Neural progenitor cell (in vitro differentiated cells): ENCODE measurements around the gene JADE2. TPM values are rescaled to one million over a fixed set of nuclear protein-coding genes. Genes with fewer than 3 reads are reported as not detected.

Experiments used
- DNase-seq: peaks from one replicate; pipeline ENCODE4 v3.0.0-alpha.2; 2016; ENCODE audit warnings: low spot score
- H2AFZ ChIP-seq: fragments of 200-600 bp; sonication (generic); replicated peaks from 2 replicates; pipeline ENCODE4 v1.6.1; 2016; ENCODE audit warnings: antibody characterized with exemption
- H3F3A ChIP-seq: fragments of 200-600 bp; sonication (generic); 2 replicates; pipeline ENCODE4 v1.6.1; 2016; ENCODE audit warnings: antibody characterized with exemption, low read depth
- H3K27ac ChIP-seq: fragments of 200-600 bp; sonication (generic); 2 replicates; pipeline ENCODE4 v1.5.1; 2016; ENCODE audit warnings: mild to moderate bottlenecking
- H3K27me3 ChIP-seq: fragments of 200-600 bp; sonication (generic); 2 replicates; pipeline ENCODE4 v1.6.1; 2016; ENCODE audit warnings: mild to moderate bottlenecking, moderate library complexity
- H3K36me3 ChIP-seq: fragments of 200-600 bp; sonication (generic); 2 replicates; pipeline ENCODE4 v1.5.1; 2016
- H3K4me1 ChIP-seq: fragments of 200-600 bp; sonication (generic); 2 replicates; pipeline ENCODE4 v1.6.1; 2016; ENCODE audit warnings: mixed run types
- H3K4me2 ChIP-seq: fragments of 200-600 bp; sonication (generic); 2 replicates; pipeline ENCODE4 v1.6.1; 2016
- H3K4me3 ChIP-seq: fragments of 200-600 bp; sonication (generic); 2 replicates; pipeline ENCODE4 v1.5.1; 2016
- H3K79me2 ChIP-seq: fragments of 200-600 bp; sonication (generic); 2 replicates; pipeline ENCODE4 v1.6.1; 2016; ENCODE audit warnings: low read depth
- H3K9ac ChIP-seq: fragments of 200-600 bp; sonication (generic); 2 replicates; pipeline ENCODE4 v1.6.1; 2016
- H3K9me3 ChIP-seq: fragments of 200-600 bp; sonication (generic); 2 replicates; pipeline ENCODE4 v1.5.1; 2016; ENCODE audit warnings: low read depth
- H4K20me1 ChIP-seq: fragments of 200-600 bp; sonication (generic); 2 replicates; pipeline ENCODE4 v1.6.1; 2016; ENCODE audit warnings: low read depth
- H3K27ac Mint-ChIP-seq: 3 replicates; pipeline ENCODE4 v1.8.0; 2021; ENCODE audit warnings: mixed read lengths
- H3K27me3 Mint-ChIP-seq: 2 replicates; pipeline ENCODE4 v1.8.0; 2022; ENCODE audit warnings: low read depth, mild to moderate bottlenecking, inconsistent platforms, moderate library complexity, mixed read lengths; ENCODE audit not compliant: insufficient read depth
- H3K36me3 Mint-ChIP-seq: 3 replicates; pipeline ENCODE4 v1.8.0; 2021; ENCODE audit warnings: mixed read lengths
- H3K4me1 Mint-ChIP-seq: 3 replicates; pipeline ENCODE4 v1.8.0; 2021; ENCODE audit warnings: mixed read lengths
- H3K4me3 Mint-ChIP-seq: 3 replicates; pipeline ENCODE4 v1.8.0; 2021; ENCODE audit warnings: mild to moderate bottlenecking, moderate library complexity, mixed read lengths
- H3K9me3 Mint-ChIP-seq: 3 replicates; pipeline ENCODE4 v1.8.0; 2020; ENCODE audit warnings: mixed read lengths
- CTCF ChIP-seq: fragments of 200-600 bp; sonication (generic); IDR thresholded peaks from 2 replicates; pipeline ENCODE4 v1.5.1; 2017; ENCODE audit warnings: antibody characterized with exemption, mild to moderate bottlenecking
- EZH2 ChIP-seq: fragments of 200-600 bp; sonication (generic); IDR thresholded peaks from 2 replicates; pipeline ENCODE4 v1.6.1; 2017; ENCODE audit warnings: antibody characterized with exemption, mild to moderate bottlenecking, moderate library complexity
- EZH2phosphoT487 ChIP-seq: fragments of 200-600 bp; sonication (generic); IDR thresholded peaks from 2 replicates; pipeline ENCODE4 v1.6.1; 2017; ENCODE audit warnings: antibody characterized with exemption
- total RNA-seq: library from RNA; depleted of rRNA; stranded (reverse); fragments of >200 nt; gene quantifications from 2 replicates; pipeline ENCODE4 v1.2.3, GENCODE V29; 2015; ENCODE audit warnings: low replicate concordance

The JADE2 gene
- total RNA-seq, 1 donor from 2014 or later = 1.7 TPM

GRCh38 chr5:134610725-134611124 lies 85.3 kb downstream of the JADE2 start:
- H3K79me2 ChIP-seq = no peaks in the 10 kb centered on the region
- H3K27me3 ChIP-seq = no peaks in the 10 kb centered on the region
- peaks cover 29% of the 10 kb centered on the region for H3K36me3 Mint-ChIP-seq
- H3K27me3 Mint-ChIP-seq = no peaks in the 10 kb centered on the region
- no peaks in the 10 kb centered on the region for H4K20me1 ChIP-seq
- peaks cover 9% of the 10 kb centered on the region for H3K36me3 ChIP-seq
- H3K4me1 ChIP-seq = no peaks in the 10 kb centered on the region
- H3K27ac ChIP-seq = no peak overlapping the region
- H3K9ac ChIP-seq = no peak overlapping the region
- H3K9me3 ChIP-seq = no peaks in the 10 kb centered on the region
- no peaks in the 10 kb centered on the region for H3K9me3 Mint-ChIP-seq
- no peak overlapping the region for H3K4me3 ChIP-seq
- H3F3A ChIP-seq = peaks cover 4% of the 10 kb centered on the region
- no peak for DNase-seq
- H3K4me1 Mint-ChIP-seq = no peaks in the 10 kb centered on the region
- H2AFZ ChIP-seq = no peak overlapping the region
- no peak overlapping the region for H3K4me3 Mint-ChIP-seq
- no peak overlapping the region for H3K4me2 ChIP-seq
- TF ChIP-seq CTCF (no peak), EZH2phosphoT487 (no peak), EZH2 (no peak)
- no peak overlapping the region for H3K27ac Mint-ChIP-seq

- H3K4me3 Mint-ChIP-seq = no peak overlapping the region
- H3K36me3 Mint-ChIP-seq = peaks cover 29% of the 10 kb centered on the region
These were observed 86.0 kb downstream of the JADE2 start for GRCh38 chr5:134611515-134611914.

GRCh38 chr5:134614450-134615085 lies 89.1 kb downstream of the JADE2 start:
- no peak overlapping the region for H3K9ac ChIP-seq
- H3K4me1 ChIP-seq = no peaks in the 10 kb centered on the region
- no peak overlapping the region for H3K27ac ChIP-seq
- no peak overlapping the region for H3K4me3 Mint-ChIP-seq
- no peaks in the 10 kb centered on the region for H3K27me3 Mint-ChIP-seq
- H3K27me3 ChIP-seq = no peaks in the 10 kb centered on the region
- no peaks in the 10 kb centered on the region for H3K79me2 ChIP-seq
- no peak overlapping the region for H3K27ac Mint-ChIP-seq
- H3K4me2 ChIP-seq = no peak overlapping the region
- no peak overlapping the region for H2AFZ ChIP-seq
- H3K4me3 ChIP-seq = no peak overlapping the region
- no peak for DNase-seq
- H3F3A ChIP-seq = peaks cover 4% of the 10 kb centered on the region
- no peaks in the 10 kb centered on the region for H3K36me3 ChIP-seq
- peaks cover 26% of the 10 kb centered on the region for H3K36me3 Mint-ChIP-seq
- no peaks in the 10 kb centered on the region for H3K9me3 ChIP-seq
- H3K4me1 Mint-ChIP-seq = no peaks in the 10 kb centered on the region
- no peak for TF ChIP-seq CTCF
- no peak for TF ChIP-seq EZH2
- no peak for TF ChIP-seq EZH2phosphoT487
- no peaks in the 10 kb centered on the region for H4K20me1 ChIP-seq
- no peaks in the 10 kb centered on the region for H3K9me3 Mint-ChIP-seq

More at GRCh38 chr5:134611515-134611914, 86.0 kb downstream of the JADE2 start:
- Histone ChIP-seq H3K27me3 (no peaks in the 10 kb centered on the region), H3K79me2 (no peaks in the 10 kb centered on the region), H3K4me1 (no peaks in the 10 kb centered on the region), H3K36me3 (peaks cover 3% of the 10 kb centered on the region), H3F3A (peaks cover 4% of the 10 kb centered on the region), H3K4me3 (no peak overlapping the region), H3K9me3 (no peaks in the 10 kb centered on the region), H3K27ac (no peak overlapping the region), H3K9ac (no peak overlapping the region), H4K20me1 (no peaks in the 10 kb centered on the region), H2AFZ (no peak overlapping the region), H3K4me2 (no peak overlapping the region)
- H3K27ac Mint-ChIP-seq = no peak overlapping the region
- TF ChIP-seq EZH2 (no peak), CTCF (no peak), EZH2phosphoT487 (no peak)
- H3K9me3 Mint-ChIP-seq = no peaks in the 10 kb centered on the region
- no peak for DNase-seq
- H3K27me3 Mint-ChIP-seq = no peaks in the 10 kb centered on the region
- no peaks in the 10 kb centered on the region for H3K4me1 Mint-ChIP-seq
